GM23338 (cell line): Measurements from ENCODE around the gene DLG5. TPM values are rescaled to one million over a fixed set of nuclear protein-coding genes. Genes with fewer than 3 reads are reported as not detected.
A peak's percentile ranks its signal among the peaks of the same experiment; 100 is the strongest.

Experiments
- ATAC-seq: fragments of 200-7000 bp; cut with Tn5 transposase; 3 replicates; pipeline ENCODE4 v1.9.1; 2020
- DNase-seq: peaks from one replicate; pipeline ENCODE4 v3.0.0-alpha.2; 2015; ENCODE audit warnings: low spot score
- H2AFZ ChIP-seq: fragments of 200-600 bp; sonication (generic); 2 replicates; pipeline ENCODE4 v1.8.0; 2016; ENCODE audit warnings: antibody characterized with exemption, mild to moderate bottlenecking, moderate library complexity
- H3F3A ChIP-seq: fragments of 200-600 bp; sonication (generic); replicated peaks from 2 replicates; pipeline ENCODE4 v1.8.0; 2017; ENCODE audit warnings: antibody characterized with exemption, mixed run types, low read depth
- H3K27ac ChIP-seq: fragments of 200-600 bp; sonication (generic); 2 replicates; pipeline ENCODE4 v1.6.1; 2016; ENCODE audit warnings: low read depth
- H3K27me3 ChIP-seq: fragments of 200-600 bp; sonication (generic); 2 replicates; pipeline ENCODE4 v1.8.0; 2016; ENCODE audit warnings: mild to moderate bottlenecking, mixed run types, moderate library complexity; ENCODE audit not compliant: insufficient read depth
- H3K36me3 ChIP-seq: fragments of 200-600 bp; sonication (generic); 2 replicates; pipeline ENCODE4 v1.8.0; 2016; ENCODE audit warnings: mild to moderate bottlenecking; ENCODE audit not compliant: insufficient read depth
- H3K4me1 ChIP-seq: fragments of 200-600 bp; sonication (generic); 2 replicates; pipeline ENCODE4 v1.8.0; 2016; ENCODE audit warnings: mild to moderate bottlenecking, moderate library complexity; ENCODE audit not compliant: insufficient read depth
- H3K4me2 ChIP-seq: fragments of 200-600 bp; sonication (generic); 2 replicates; pipeline ENCODE4 v1.7.1; 2017; ENCODE audit warnings: mixed run types
- H3K4me3 ChIP-seq: fragments of 200-600 bp; sonication (generic); 2 replicates; pipeline ENCODE4 v1.6.1; 2016; ENCODE audit warnings: mixed run types
- H3K79me2 ChIP-seq: fragments of 200-600 bp; sonication (generic); replicated peaks from 2 replicates; pipeline ENCODE4 v1.8.0; 2017; ENCODE audit warnings: mild to moderate bottlenecking; ENCODE audit not compliant: insufficient read depth
- H3K9me2 ChIP-seq: fragments of 200-600 bp; sonication (generic); 2 replicates; pipeline ENCODE4 v1.8.0; 2017; ENCODE audit not compliant: insufficient read depth
- H4K20me1 ChIP-seq: fragments of 200-600 bp; sonication (generic); replicated peaks from 2 replicates; pipeline ENCODE4 v1.8.0; 2017; ENCODE audit warnings: mild to moderate bottlenecking; ENCODE audit not compliant: insufficient read depth
- H3K27ac Mint-ChIP-seq: 2 replicates; pipeline ENCODE4 v1.8.0; 2020; ENCODE audit warnings: inconsistent platforms, mild to moderate bottlenecking, moderate library complexity, mixed read lengths
- H3K27me3 Mint-ChIP-seq: 3 replicates; pipeline ENCODE4 v1.8.0; 2022; ENCODE audit warnings: low read depth, mild to moderate bottlenecking, moderate library complexity, mixed read lengths, inconsistent platforms; ENCODE audit not compliant: insufficient read depth, poor library complexity
- H3K36me3 Mint-ChIP-seq: 3 replicates; pipeline ENCODE4 v1.8.0; 2021; ENCODE audit warnings: low read depth, mild to moderate bottlenecking, inconsistent platforms, moderate library complexity, mixed read lengths
- H3K4me1 Mint-ChIP-seq: 3 replicates; pipeline ENCODE4 v1.8.0; 2020; ENCODE audit warnings: mild to moderate bottlenecking, inconsistent platforms, mixed read lengths
- H3K4me3 Mint-ChIP-seq: 3 replicates; pipeline ENCODE4 v1.8.0; 2021; ENCODE audit warnings: moderate library complexity, mild to moderate bottlenecking, inconsistent platforms, mixed read lengths
- H3K9me3 Mint-ChIP-seq: 3 replicates; pipeline ENCODE4 v1.8.0; 2020; ENCODE audit warnings: moderate library complexity, mild to moderate bottlenecking, inconsistent platforms, mixed read lengths
- CREB1 ChIP-seq: fragments of 250-450 bp; sonication (Bioruptor Pico); IDR thresholded peaks from 2 replicates; pipeline ENCODE4 v1.5.0; 2020; ENCODE audit warnings: low read depth, mild to moderate bottlenecking, moderate library complexity
- CTCF ChIP-seq, 2 experiments: fragments of 200-600 bp in 1 of 2; sonication (generic) in 1 of 2; conservative IDR thresholded peaks; 2 replicates each; pipeline versions ENCODE4 v1.5.1 to v1.6.1; 2016 to 2017; ENCODE audit warnings: antibody characterized with exemption in 2 of 2, low read depth in 2 of 2, mild to moderate bottlenecking in 2 of 2, moderate library complexity in 1 of 2
- ETS1 ChIP-seq: IDR thresholded peaks from 2 replicates; pipeline ENCODE4 v1.6.1; 2016; ENCODE audit warnings: antibody characterized with exemption
- EZH2 ChIP-seq: fragments of 200-600 bp; sonication (generic); IDR thresholded peaks from one replicate; pipeline ENCODE4 v1.8.0; 2017; ENCODE audit warnings: antibody characterized with exemption, mild to moderate bottlenecking, low read depth; ENCODE audit not compliant: unreplicated experiment
- EZH2phosphoT487 ChIP-seq: fragments of 200-600 bp; sonication (generic); IDR thresholded peaks from one replicate; pipeline ENCODE4 v1.8.1; 2018; ENCODE audit warnings: antibody characterized with exemption; ENCODE audit not compliant: unreplicated experiment
- JUNB ChIP-seq: IDR thresholded peaks from one replicate; pipeline ENCODE4 v1.6.1; 2016; ENCODE audit warnings: antibody characterized with exemption; ENCODE audit not compliant: unreplicated experiment
- NANOG ChIP-seq: IDR thresholded peaks from 2 replicates; pipeline ENCODE4 v1.6.1; 2016; ENCODE audit warnings: antibody characterized with exemption, borderline replicate concordance
- POLR2AphosphoS5 ChIP-seq: IDR thresholded peaks from 2 replicates; pipeline ENCODE4 v1.6.1; 2016; ENCODE audit warnings: antibody characterized with exemption, low read depth
- REST ChIP-seq: IDR thresholded peaks from one replicate; pipeline ENCODE4 v1.6.1; 2018; ENCODE audit warnings: antibody characterized with exemption; ENCODE audit not compliant: unreplicated experiment
- STAT1 ChIP-seq: IDR thresholded peaks from one replicate; pipeline ENCODE4 v1.6.1; 2016; ENCODE audit warnings: antibody characterized with exemption; ENCODE audit not compliant: unreplicated experiment
- ZNF114 ChIP-seq: fragments of 250-450 bp; sonication (Bioruptor Pico); IDR thresholded peaks from 2 replicates; pipeline ENCODE4 v1.5.0; 2020; ENCODE audit warnings: mild to moderate bottlenecking, moderate library complexity
- ZNF331 ChIP-seq: fragments of 250-450 bp; sonication (Bioruptor Pico); IDR thresholded peaks from 2 replicates; pipeline ENCODE4 v1.5.0; 2020; ENCODE audit warnings: low read depth, mild to moderate bottlenecking, moderate library complexity
- ZNF462 ChIP-seq: fragments of 250-450 bp; sonication (Bioruptor Pico); IDR thresholded peaks from 2 replicates; pipeline ENCODE4 v1.5.0; 2020; ENCODE audit warnings: mild to moderate bottlenecking, moderate library complexity
- polyA plus RNA-seq: library from polyadenylated mRNA; unstranded; fragments of >200 nt; fragmentation: Nextera tagmentation; extraction: Ambion mirVana; gene quantifications from 2 replicates; pipeline ENCODE4 v1.2.1, GENCODE V29; 2016
- total RNA-seq: library from RNA; depleted of rRNA; stranded (reverse); fragments of >200 nt; shearing (Covaris generic); gene quantifications from 2 replicates; pipeline ENCODE4 v1.2.3, GENCODE V29; 2014

The DLG5 gene
- total and polyA plus RNA-seq, 2 experiments from 2014 or later, result 7.4 to 66.6 TPM

- H3K4me2 ChIP-seq, result no peak overlapping the region
- H4K20me1 ChIP-seq, result 0 out of 2 replicates have a peak, but pooled peaks cover 3% of the 10 kb centered on the region
- H3K4me3 Mint-ChIP-seq, result no peak overlapping the region
These were observed 66.7 kb downstream of the DLG5 start for GRCh38 chr10:77859865-77860282.

More at GRCh38 chr10:77859865-77860282, 66.7 kb downstream of the DLG5 start:
- peaks cover 27% of the 10 kb centered on the region for H3K4me1 Mint-ChIP-seq
- no peak for ATAC-seq
- H2AFZ ChIP-seq, result no peak overlapping the region
- H3F3A ChIP-seq, result no peaks in the 10 kb centered on the region
- no peak for DNase-seq
- no peak overlapping the region for H3K4me3 ChIP-seq
- peaks cover 32% of the 10 kb centered on the region for H3K36me3 Mint-ChIP-seq
- H3K79me2 ChIP-seq, result peaks cover 24% of the 10 kb centered on the region
- H3K4me1 ChIP-seq, result peaks cover 3% of the 10 kb centered on the region; the same call in 1 of the 2 replicates
- peak overlapping the region; percentile 92 for H3K27ac Mint-ChIP-seq
- H3K27me3 Mint-ChIP-seq, result peaks cover 5% of the 10 kb centered on the region
- no peaks in the 10 kb centered on the region for H3K36me3 ChIP-seq
- H3K27ac ChIP-seq, result no peak overlapping the region
- no peaks in the 10 kb centered on the region for H3K9me2 ChIP-seq
- H3K27me3 ChIP-seq, result no peaks in the 10 kb centered on the region
- TF ChIP-seq POLR2AphosphoS5 (no peak), ZNF331 (CRISPR knock-in tag) (no peak), ETS1 (no peak), ZNF462 (CRISPR knock-in tag) (no peak), EZH2phosphoT487 (no peak), STAT1 (no peak), REST (no peak), JUNB (no peak), ZNF114 (CRISPR knock-in tag) (no peak), EZH2 (no peak), CREB1 (CRISPR knock-in tag) (no peak), NANOG (no peak), CTCF (conservative IDR thresholded peaks at IDR 0.05; ENCODE audit: low read depth in 2 of 2) (no peak)
- no peaks in the 10 kb centered on the region for H3K9me3 Mint-ChIP-seq
